SW 1271 (cell line): ENCODE results near the gene CWC27.
A peak's percentile ranks its signal among the peaks of the same experiment; 100 is the strongest.
"Not testable (repeated sequence)": the region's sequence is repeated elsewhere in the genome, so short reads cannot be mapped to it uniquely, and the experiment has no call there.

ENCODE experiments used
- DNase-seq, 2 experiments: peaks; one replicate each; lab custom pipeline; 2025; lab: John Stamatoyannopoulos, UW

CWC27 gene

GRCh38 chr5:64789457-64789856, 20.7 kb downstream of the CWC27 start:
- DNase-seq = no peak

GRCh38 chr5:64790210-64790609, 21.5 kb downstream of the CWC27 start:
- no peak for DNase-seq

- DNase-seq = no peak
Observed at GRCh38 chr5:64792469-64792868, 23.7 kb downstream of the CWC27 start.

- DNase-seq = no peak
Observed at GRCh38 chr5:64794053-64794770, 25.5 kb downstream of the CWC27 start.

GRCh38 chr5:64796301-64796700, 27.6 kb downstream of the CWC27 start:
- DNase-seq = no peak

- no peak for DNase-seq
Observed at GRCh38 chr5:64800926-64801325, 32.2 kb downstream of the CWC27 start.

- DNase-seq = no peak
Observed at GRCh38 chr5:64806537-64806936, 37.8 kb downstream of the CWC27 start.

GRCh38 chr5:64807520-64807919, 38.8 kb downstream of the CWC27 start:
- DNase-seq = no peak

- peak in 1 of 2 experiments; percentile 76 for DNase-seq
Observed at GRCh38 chr5:64811050-64811640, 42.4 kb downstream of the CWC27 start.

- no peak for DNase-seq
Observed at GRCh38 chr5:64814073-64814472, 45.3 kb downstream of the CWC27 start.

- DNase-seq = no peak
Observed at GRCh38 chr5:64818245-64818644, 49.5 kb downstream of the CWC27 start.

GRCh38 chr5:64819345-64819744, 50.6 kb downstream of the CWC27 start:
- DNase-seq = not testable (repeated sequence)

GRCh38 chr5:64822320-64822719, 53.6 kb downstream of the CWC27 start:
- DNase-seq = no peak

GRCh38 chr5:64826541-64826940, 57.8 kb downstream of the CWC27 start:
- DNase-seq = no peak

GRCh38 chr5:64827703-64828102, 59.0 kb downstream of the CWC27 start:
- DNase-seq = no peak

- not testable (repeated sequence) for DNase-seq
Observed at GRCh38 chr5:64830650-64831049, 61.9 kb downstream of the CWC27 start.

- DNase-seq = no peak
Observed at GRCh38 chr5:64831996-64832395, 63.3 kb downstream of the CWC27 start.

GRCh38 chr5:64834037-64834436, 65.3 kb downstream of the CWC27 start:
- no peak for DNase-seq

GRCh38 chr5:64834611-64835010, 65.9 kb downstream of the CWC27 start:
- DNase-seq = no peak

GRCh38 chr5:64835266-64835665, 66.5 kb downstream of the CWC27 start:
- DNase-seq = no peak

- no peak for DNase-seq
Observed at GRCh38 chr5:64836190-64836755, 67.5 kb downstream of the CWC27 start.

- no peak for DNase-seq
Observed at GRCh38 chr5:64836786-64837185, 68.1 kb downstream of the CWC27 start.

GRCh38 chr5:64838376-64838775, 69.6 kb downstream of the CWC27 start:
- DNase-seq = no peak

GRCh38 chr5:64838803-64839202, 70.1 kb downstream of the CWC27 start:
- DNase-seq = no peak
